Stimulated activated CD4-positive, alpha-beta T cell treated with anti-CD3 and anti-CD28 coated beads, Interleukin-1b, Interleukin-23, amount 100 ng/mL, for 48 hours (primary cell): Measurements from ENCODE around the gene E4F1.
"Not testable (repeated sequence)": the region's sequence is repeated elsewhere in the genome, so short reads cannot be mapped to it uniquely, and the experiment has no call there.

Experiments used
- DNase-seq: peaks from one replicate; pipeline ENCODE4 v3.0.0-alpha.2; 2020

E4F1 gene

DNA sequence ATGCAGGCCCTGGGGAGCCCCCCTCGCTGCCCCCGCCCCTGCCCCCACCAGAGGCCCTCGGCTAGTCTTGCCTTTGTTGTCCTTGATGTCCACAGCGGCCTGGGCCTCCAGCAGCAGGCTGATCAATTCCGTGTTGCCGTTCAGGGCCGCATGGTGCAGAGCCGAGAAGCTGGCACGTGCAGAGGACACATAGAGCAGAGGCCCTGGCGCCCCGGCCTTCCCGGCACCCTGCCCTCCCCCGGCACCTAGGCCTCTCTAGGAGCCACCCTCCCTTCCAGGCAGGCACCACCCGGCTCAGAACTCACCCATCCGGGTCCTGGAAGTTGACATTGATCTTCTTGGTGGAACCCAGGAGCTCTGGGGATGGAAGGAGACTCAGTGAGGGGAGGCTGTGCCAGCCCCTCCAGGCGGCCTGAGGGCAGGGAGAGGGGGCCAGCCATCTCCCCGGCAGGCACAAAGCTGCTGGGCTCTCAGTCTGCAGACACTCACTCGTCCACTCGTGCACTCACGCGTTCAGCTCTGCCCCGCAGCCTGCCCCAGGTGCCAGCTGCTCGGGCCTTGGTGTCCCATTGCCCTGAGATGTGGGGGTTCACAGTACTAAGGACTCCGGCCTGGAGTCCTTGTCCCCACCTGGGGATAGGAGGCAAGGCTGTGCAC lies 33.3 kb upstream of the E4F1 start:
- DNase-seq = no peak

DNA sequence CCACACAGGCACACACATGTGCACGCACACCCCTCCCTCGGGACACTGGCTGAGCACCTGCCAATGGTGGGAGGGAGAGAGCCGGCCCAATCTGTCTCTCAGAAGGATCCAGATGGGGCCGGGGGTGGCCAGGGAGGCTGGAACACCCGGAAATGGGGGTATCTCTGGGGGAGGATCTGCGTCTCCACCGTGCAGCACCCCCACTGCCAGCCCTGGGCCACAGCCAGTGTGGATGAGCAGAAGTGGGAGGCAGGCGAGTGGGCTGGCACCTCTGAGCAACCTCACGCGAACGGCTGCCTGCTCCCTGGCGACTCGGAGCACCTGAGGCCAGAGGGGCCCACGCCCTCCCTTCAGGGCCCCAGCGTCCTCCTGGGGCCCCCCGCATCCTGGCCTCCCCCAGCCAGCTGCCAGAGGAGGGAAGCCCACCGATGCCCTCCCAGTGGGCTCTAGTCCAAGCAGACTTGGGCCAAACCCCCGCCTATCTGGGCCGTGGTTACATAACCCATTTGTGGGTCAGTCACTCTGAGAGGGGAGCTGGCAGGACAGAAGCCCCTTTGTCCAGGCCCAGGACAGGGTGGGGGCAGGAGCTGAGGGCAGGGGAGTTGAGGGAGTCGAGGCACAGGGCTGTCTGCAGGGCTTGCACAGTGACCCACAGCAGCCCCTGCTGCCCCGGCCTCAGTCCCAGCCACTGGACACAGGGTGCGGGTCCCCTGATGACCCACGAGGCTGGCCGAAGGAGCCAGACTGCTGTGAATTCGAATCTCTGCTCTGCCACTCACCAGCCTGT lies 32.5 kb upstream of the E4F1 start:
- DNase-seq = no peak

GRCh38 chr16:2191446-2191706 lies 32.0 kb upstream of the E4F1 start:
- no peak for DNase-seq

- DNase-seq = no peak
These were observed 29.1 kb upstream of the E4F1 start for GRCh38 chr16:2194166-2194834.

GRCh38 chr16:2194852-2195321 lies 28.5 kb upstream of the E4F1 start:
- peak; percentile 45 for DNase-seq

GRCh38 chr16:2195322-2196161 lies 27.8 kb upstream of the E4F1 start:
- no peak for DNase-seq

DNA sequence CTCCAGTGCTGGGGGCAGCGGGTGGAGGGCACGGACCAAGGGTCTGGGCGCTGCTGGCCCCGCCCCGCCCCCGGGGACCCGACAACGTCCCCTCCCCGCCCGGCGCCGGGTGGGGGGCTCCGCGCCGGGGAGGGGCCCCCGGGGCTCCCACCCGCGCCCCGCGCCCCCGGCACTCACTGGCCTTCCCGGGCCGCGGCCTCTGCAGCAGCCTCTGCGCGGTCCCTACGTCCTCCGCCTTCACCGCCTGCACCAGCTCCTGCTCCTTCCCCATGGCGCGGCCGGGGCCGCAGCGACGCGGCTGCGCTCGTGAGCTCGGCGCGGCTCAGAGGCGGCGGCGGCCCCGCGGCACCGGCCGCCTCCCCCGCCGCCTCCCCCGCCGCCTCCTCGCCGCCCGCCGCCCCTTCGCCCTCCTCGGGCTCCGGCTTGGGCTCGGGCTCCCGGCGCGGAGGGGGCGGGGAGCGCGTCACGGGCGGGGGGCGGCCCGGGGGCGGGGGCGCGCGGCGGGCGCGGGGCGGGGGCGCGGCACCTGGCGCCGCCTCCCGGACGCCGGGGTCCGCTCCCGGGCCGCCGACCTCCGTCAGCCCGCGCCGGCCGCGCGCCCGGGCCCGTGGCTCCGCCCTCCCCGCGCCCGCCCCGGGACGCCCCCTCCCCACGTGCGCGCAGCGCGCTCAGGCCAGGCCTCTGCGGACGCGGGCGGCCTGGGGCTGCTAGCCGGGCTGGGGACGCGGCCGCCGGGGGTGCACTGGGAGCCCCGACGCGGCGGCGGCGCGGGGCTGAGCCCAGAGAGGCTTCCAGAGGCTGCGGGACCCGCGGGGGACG lies 27.0 kb upstream of the E4F1 start, which contains the start of gene CASKIN1:
CASKIN1 (minus strand) TSS at position 444 of the 819 bp plus-strand sequence; CDS start at position 271, 173 bp downstream.
- DNase-seq = no peak

GRCh38 chr16:2196981-2197511 lies 26.3 kb upstream of the E4F1 start:
- DNase-seq = no peak

- DNase-seq = no peak
These were observed 25.6 kb upstream of the E4F1 start for GRCh38 chr16:2197765-2198164.

DNA sequence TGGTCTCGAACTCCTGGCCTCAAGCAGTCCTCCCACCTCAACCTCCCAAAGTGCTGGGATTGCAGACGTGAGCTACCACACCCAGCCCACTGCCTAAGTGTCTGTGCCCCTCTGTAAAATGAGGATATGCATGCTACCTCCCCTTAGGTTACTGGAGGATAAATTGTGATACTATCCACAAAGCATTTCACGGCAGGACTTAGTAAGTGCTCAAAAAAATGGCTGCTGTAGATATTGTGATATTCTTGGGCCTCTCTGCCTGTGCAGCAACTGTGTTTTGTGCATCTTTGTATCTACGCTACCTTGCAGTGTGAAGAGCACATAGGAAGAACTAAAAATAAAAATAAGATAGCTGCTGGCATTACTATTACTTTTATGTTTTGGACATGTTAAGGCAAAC lies 25.1 kb upstream of the E4F1 start:
- no peak for DNase-seq

DNA sequence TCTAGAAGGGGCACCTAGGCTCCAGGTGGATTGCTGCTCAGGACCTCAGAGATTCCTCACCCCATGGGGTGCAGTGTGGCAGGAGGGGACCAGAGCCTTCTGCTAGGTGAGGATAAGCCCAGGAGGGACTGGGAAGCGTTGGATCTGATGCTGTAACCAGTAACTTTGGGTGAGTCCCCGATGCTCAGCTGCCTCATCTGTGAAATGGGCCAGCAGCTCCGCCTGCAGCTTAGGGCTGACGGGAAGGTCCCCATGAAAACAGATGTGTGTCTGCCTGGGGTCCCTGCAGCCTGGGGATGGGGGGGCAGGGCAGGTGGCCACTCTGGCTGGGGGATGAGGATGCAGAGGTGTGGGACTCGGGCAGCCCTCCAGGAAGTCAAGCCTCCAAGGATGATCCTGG lies 24.3 kb upstream of the E4F1 start:
- no peak for DNase-seq

GRCh38 chr16:2199621-2200139 lies 23.7 kb upstream of the E4F1 start:
- DNase-seq = no peak

DNA sequence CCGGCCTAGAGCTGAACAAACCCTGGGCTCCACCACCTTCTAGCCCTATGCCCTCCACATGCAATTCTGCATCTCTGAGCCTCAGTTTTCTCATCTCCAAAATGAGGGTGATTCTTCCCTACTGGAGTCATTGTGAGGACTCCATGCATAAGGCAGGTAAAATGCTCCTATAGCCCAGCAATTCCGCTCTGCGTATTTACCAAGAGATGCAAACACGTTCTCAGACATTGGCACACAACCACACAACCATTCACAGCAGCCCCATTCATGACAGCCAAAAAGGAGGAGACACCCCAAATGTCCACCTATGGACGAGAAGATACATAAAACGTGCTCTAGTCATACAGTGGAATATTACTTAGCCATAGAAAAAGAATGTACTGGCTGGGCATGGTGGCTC lies 23.1 kb upstream of the E4F1 start:
- DNase-seq = no peak

DNA sequence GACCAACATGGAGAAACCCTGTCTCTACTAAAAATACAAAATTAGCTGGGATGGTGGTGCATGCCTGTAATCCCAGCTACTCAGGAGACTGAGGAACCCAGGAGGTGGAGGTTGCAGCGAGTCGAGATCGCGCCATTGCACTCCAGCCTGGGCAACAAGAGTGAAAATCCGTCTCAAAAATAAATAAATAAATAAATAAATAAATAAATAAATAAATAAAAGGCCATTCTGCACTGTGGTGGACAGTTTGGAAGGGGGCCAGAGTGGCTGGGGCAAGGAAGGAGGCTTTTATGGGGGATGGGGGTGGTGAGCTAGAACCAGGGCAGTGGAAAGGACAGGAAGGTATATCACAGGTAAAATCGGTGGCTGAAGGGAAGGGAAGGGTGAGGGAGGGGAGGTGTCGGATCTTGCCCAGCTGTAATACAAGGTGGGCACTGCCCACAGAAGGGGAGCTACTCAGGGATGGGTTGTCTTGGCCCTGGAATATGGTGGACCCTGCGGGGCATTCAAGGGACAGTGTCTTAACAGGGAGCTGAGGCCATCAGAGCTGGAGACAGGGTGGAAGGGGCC lies 20.2 kb upstream of the E4F1 start:
- DNase-seq = not testable (repeated sequence)

DNA sequence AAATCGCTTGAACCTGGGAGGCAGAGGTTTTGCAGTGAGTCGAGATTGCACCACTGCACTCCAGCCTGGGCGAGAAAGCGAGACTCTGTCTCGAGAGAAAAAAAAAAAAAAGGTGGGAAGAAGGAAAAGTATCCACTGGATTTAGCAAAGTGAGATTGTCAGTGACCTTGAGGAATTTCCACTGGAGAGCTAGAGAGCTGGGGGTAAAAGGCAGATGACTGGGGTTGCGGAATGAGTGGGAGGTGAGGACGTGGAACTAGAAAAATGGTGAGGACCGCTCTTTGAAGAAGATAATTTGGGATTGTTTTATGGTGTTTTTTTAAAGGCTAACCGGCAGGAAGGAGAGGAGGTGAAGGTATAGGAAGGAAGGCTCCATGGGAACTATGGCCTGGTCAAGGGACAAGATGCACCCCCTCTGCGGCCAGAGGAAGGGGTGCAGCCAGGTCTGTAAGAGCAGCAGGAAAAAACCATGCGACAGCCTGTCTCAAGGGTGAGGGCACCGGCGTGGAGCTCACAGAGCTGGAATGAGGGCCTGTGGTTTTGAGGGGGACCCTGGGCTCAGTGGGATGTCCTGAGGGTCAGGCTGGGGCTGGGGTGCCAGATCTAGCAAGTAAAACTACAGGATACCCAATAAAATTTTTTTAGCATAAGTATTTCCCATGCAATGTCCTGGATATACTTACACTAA lies 18.8 kb upstream of the E4F1 start:
- no peak for DNase-seq

- DNase-seq = peak; percentile 85
These were observed 18.1 kb upstream of the E4F1 start, which contains the start of gene MLST8 for GRCh38 chr16:2205104-2205966. Gene MLST8 (plus strand): TSS chr16:2205454. CDS start chr16:2206086, 632 bp downstream.

DNA sequence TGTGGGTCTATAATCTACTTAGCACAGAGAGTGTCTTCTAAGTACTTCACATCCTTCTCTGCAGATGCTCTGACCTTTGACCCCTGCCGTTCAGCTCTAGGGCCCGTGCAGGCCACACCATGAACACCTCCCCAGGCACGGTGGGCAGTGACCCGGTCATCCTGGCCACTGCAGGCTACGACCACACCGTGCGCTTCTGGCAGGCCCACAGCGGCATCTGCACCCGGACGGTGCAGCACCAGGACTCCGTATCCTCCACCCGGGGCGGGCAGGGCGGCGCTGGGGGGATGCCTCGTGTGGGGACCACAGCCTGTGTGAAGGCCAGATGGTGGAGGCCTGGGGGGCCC lies 17.5 kb upstream of the E4F1 start:
- DNase-seq = no peak

DNA sequence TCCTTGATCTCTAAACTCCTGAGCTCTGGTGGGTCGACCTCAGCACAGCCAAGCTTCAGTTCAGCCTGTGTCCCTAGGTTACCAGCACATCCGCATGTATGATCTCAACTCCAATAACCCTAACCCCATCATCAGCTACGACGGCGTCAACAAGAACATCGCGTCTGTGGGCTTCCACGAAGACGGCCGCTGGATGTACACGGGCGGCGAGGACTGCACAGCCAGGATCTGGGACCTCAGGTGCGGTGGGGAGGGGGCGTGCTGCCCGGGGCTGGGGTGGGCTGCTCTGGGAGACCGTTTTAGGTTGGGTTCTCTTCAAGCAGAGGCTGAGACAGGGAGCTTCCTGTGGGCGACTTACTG lies 17.0 kb upstream of the E4F1 start:
- no peak for DNase-seq

DNA sequence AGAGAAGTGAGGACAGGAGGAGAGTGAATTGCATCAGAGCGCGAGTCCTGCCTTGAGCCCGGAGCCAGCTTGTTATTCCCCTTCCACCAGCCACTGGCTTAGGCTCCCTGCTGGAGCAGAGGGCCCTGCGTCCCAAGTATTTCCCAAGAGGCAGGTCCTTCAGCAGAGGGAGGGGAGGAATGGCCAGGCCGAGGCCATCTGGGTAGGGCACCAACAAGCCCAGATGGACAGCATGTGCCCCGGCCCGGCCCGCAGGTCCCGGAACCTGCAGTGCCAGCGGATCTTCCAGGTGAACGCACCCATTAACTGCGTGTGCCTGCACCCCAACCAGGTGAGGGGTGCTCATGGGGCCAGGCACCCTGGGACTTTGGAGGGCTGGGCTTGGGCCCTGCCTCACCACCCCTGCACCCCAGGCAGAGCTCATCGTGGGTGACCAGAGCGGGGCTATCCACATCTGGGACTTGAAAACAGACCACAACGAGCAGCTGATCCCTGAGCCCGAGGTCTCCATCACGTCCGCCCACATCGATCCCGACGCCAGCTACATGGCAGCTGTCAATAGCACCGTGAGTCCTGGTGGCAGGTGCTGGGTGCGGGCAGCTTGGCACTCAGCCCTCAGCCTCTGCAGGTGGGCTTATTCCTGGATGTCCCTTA lies 16.5 kb upstream of the E4F1 start:
- no peak for DNase-seq
